C4-2B (cell line): Measurements from ENCODE around the gene NBDY.

Experiments used
- CTCF ChIP-seq: fragments of 450-650 bp; conservative IDR thresholded peaks from 2 replicates; pipeline ENCODE4 v1.5.1; 2017; ENCODE audit warnings: mild to moderate bottlenecking
- ZFX ChIP-seq: fragments of 450-650 bp; IDR thresholded peaks from 2 replicates; pipeline ENCODE4 v1.6.1; 2017

- no peak for TF ChIP-seq CTCF
- TF ChIP-seq ZFX = no peak
Measured at GRCh38 chrX:56728321-56728720, 722 bp upstream of the NBDY start.
